Hepatocyte (in vitro differentiated cells): ENCODE data around the gene GJC2. TPM values are rescaled to one million over a fixed set of nuclear protein-coding genes. Genes with fewer than 3 reads are reported as not detected.
"Not testable (repeated sequence)": the region's sequence is repeated elsewhere in the genome, so short reads cannot be mapped to it uniquely, and the experiment has no call there.

ENCODE experiments used
- DNase-seq: peaks from one replicate; pipeline ENCODE4 v3.0.0-alpha.2; 2016; ENCODE audit warnings: low spot score
- H2AFZ ChIP-seq: fragments of 200-600 bp; sonication (generic); 2 replicates; pipeline ENCODE4 v1.6.0; 2016; ENCODE audit warnings: antibody characterized with exemption, mild to moderate bottlenecking
- H3K27ac ChIP-seq: fragments of 200-600 bp; sonication (generic); 2 replicates; pipeline ENCODE4 v1.5.1; 2016; ENCODE audit warnings: mild to moderate bottlenecking
- H3K27me3 ChIP-seq: fragments of 200-600 bp; sonication (generic); 2 replicates; pipeline ENCODE4 v1.6.1; 2016
- H3K36me3 ChIP-seq: fragments of 200-600 bp; sonication (generic); replicated peaks from 2 replicates; pipeline ENCODE4 v1.5.1; 2016; ENCODE audit warnings: low read depth; ENCODE audit not compliant: insufficient read depth
- H3K4me1 ChIP-seq: fragments of 200-600 bp; sonication (generic); 2 replicates; pipeline ENCODE4 v1.5.1; 2016; ENCODE audit warnings: mild to moderate bottlenecking, moderate library complexity; ENCODE audit not compliant: insufficient read depth
- H3K4me2 ChIP-seq: fragments of 200-600 bp; sonication (generic); 2 replicates; pipeline ENCODE4 v1.6.0; 2016
- H3K4me3 ChIP-seq: fragments of 200-600 bp; sonication (generic); 2 replicates; pipeline ENCODE4 v1.5.1; 2016; ENCODE audit warnings: mild to moderate bottlenecking
- H3K79me2 ChIP-seq: fragments of 200-600 bp; sonication (generic); 2 replicates; pipeline ENCODE4 v1.6.0; 2017; ENCODE audit warnings: mild to moderate bottlenecking
- H3K9me2 ChIP-seq: fragments of 200-600 bp; sonication (generic); replicated peaks from 2 replicates; pipeline ENCODE4 v1.6.0; 2017; ENCODE audit warnings: mild to moderate bottlenecking; ENCODE audit not compliant: insufficient read depth
- H3K9me3 ChIP-seq: fragments of 200-600 bp; sonication (generic); 2 replicates; pipeline ENCODE4 v1.5.1; 2016; ENCODE audit warnings: low read depth, mild to moderate bottlenecking
- H4K20me1 ChIP-seq: fragments of 200-600 bp; sonication (generic); 2 replicates; pipeline ENCODE4 v1.6.0; 2016; ENCODE audit warnings: mild to moderate bottlenecking; ENCODE audit not compliant: insufficient read depth, poor library complexity, severe bottlenecking
- EZH2 ChIP-seq: fragments of 200-600 bp; sonication (generic); IDR thresholded peaks from 2 replicates; pipeline ENCODE4 v1.6.1; 2016; ENCODE audit warnings: antibody characterized with exemption, mild to moderate bottlenecking, borderline replicate concordance
- EZH2phosphoT487 ChIP-seq: fragments of 200-600 bp; sonication (generic); IDR thresholded peaks from one replicate; pipeline ENCODE4 v1.6.1; 2018; ENCODE audit warnings: antibody characterized with exemption, mild to moderate bottlenecking, low read depth, moderate library complexity; ENCODE audit not compliant: unreplicated experiment, severe bottlenecking
- WGBS: methylation state at CpG from one replicate; pipeline ENCODE4 v1.1.6; 2016; ENCODE audit warnings: low lambda C conversion rate; ENCODE audit errors: missing lambda C conversion rate; 5-methylcytosine and 5-hydroxymethylcytosine counted together
- polyA plus RNA-seq: library from polyadenylated mRNA; unstranded; fragments of >200 nt; fragmentation: Nextera tagmentation; extraction: Ambion mirVana; gene quantifications from 2 replicates; pipeline ENCODE4 v1.2.1, GENCODE V29; 2016
- total RNA-seq: library from RNA; depleted of rRNA; stranded (reverse); fragments of >200 nt; gene quantifications from 2 replicates; pipeline ENCODE4 v1.2.3, GENCODE V29; 2014
- TF ChIP-seq, protein P1 (sequence below): fragments of 200-600 bp; sonication (generic); IDR thresholded peaks from 2 replicates; pipeline ENCODE4 v1.5.1; 2016; ENCODE audit warnings: antibody characterized with exemption, mild to moderate bottlenecking; ENCODE audit not compliant: poor library complexity

Gene GJC2
- total and polyA plus RNA-seq, 2 experiments from 2014 or later = 0.40 to 1.6 TPM

DNA sequence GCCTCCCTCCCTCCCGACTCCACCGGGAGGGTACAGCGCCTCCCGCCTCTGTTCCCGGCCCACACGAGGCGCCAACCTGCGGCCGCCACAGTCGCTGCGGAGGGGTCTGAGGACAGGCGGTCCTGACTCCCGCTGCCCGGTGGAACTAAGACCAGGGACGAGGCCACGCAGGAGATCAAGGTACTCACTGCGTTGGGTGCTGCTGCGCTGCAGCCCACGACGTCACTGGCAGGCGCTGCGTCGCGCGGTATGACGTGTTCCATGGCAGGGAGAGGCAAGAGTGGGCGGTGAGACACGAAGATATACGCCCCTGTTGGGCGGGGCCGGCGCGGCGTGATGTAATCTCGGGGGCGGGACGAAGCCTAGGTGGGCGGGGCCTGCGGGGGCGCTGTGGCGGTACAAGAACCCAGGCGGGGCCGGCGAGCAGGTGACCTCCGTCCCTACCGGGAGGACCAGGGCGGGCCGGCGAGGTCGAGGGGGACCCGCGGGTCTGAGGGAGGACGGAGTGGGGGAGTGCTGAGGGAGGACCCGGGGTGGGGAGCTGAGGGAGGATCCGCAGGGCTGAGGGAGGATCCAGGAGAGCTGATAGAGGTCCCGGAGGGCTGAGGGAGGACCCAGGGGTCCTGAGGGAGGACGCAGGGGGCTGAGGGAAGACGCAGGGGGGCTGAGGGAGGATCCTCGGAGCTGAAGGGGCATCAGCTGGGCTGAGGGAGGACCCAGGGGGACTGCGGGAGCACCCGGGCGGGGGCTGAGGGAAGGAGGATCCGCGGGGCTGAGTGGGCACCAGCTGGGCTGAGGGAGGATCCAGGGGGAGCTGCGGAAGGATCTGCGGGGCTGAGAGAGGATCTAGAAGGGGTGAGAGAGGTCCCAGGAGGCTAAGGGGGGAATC is 40.4 kb upstream of the GJC2 start, which contains the start of gene MRPL55:
Gene MRPL55 (minus strand): TSS at position 227 of the 889 bp plus-strand sequence. CDS start 1,039 bp downstream, outside the sequence.
- H2AFZ ChIP-seq = peak within 1 kb of the TSS; percentile 78
- no peaks in the 10 kb centered on the region for H3K9me2 ChIP-seq
- TF ChIP-seq, protein P1, sequence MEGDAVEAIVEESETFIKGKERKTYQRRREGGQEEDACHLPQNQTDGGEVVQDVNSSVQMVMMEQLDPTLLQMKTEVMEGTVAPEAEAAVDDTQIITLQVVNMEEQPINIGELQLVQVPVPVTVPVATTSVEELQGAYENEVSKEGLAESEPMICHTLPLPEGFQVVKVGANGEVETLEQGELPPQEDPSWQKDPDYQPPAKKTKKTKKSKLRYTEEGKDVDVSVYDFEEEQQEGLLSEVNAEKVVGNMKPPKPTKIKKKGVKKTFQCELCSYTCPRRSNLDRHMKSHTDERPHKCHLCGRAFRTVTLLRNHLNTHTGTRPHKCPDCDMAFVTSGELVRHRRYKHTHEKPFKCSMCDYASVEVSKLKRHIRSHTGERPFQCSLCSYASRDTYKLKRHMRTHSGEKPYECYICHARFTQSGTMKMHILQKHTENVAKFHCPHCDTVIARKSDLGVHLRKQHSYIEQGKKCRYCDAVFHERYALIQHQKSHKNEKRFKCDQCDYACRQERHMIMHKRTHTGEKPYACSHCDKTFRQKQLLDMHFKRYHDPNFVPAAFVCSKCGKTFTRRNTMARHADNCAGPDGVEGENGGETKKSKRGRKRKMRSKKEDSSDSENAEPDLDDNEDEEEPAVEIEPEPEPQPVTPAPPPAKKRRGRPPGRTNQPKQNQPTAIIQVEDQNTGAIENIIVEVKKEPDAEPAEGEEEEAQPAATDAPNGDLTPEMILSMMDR = no peak
- TF ChIP-seq EZH2phosphoT487 (no peak), EZH2 (no peak)
- no peaks in the 10 kb centered on the region for H3K27me3 ChIP-seq
- no peaks in the 10 kb centered on the region for H3K9me3 ChIP-seq
- H3K4me2 ChIP-seq = peak within 1 kb of the TSS; percentile 93
- under 1% methylated on average over 46 of the region's 66 CpGs for WGBS
- H3K36me3 ChIP-seq = no peaks in the 10 kb centered on the region
- no peaks in the 10 kb centered on the region for H4K20me1 ChIP-seq
- H3K4me3 ChIP-seq = peak within 1 kb of the TSS; percentile 96
- H3K79me2 ChIP-seq = peaks cover 13% of the 10 kb centered on the region
- peak; percentile 99 for DNase-seq
- peak within 1 kb of the TSS; percentile 94 for H3K27ac ChIP-seq
- peaks cover 12% of the 10 kb centered on the region for H3K4me1 ChIP-seq

DNA sequence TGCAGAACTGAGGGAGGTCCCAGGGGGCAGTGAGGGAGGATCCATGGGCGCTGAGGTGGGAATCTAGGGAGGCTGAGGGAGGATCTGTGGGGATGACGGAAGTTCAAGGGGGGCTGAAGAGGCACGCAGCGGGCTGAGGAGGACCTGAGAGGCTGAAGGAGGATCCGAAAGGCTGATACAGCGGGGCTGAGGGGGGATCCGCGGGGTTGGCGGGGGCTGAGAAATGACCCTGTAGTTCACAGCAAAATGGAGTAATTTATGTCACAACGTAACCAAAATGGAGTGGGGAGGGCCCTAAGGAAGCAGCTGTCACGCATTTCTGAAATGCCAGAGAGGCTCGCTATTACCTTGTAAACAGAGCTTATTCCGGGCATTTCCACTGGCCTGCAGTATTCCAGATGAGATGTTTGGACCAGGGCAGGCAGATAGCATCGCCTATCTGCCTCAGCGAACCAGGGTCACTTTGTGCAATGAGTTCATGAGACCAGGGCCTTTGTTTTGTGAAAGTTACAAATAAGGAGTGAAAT is 39.7 kb upstream of the GJC2 start:
- peak; percentile 71 for DNase-seq

DNA sequence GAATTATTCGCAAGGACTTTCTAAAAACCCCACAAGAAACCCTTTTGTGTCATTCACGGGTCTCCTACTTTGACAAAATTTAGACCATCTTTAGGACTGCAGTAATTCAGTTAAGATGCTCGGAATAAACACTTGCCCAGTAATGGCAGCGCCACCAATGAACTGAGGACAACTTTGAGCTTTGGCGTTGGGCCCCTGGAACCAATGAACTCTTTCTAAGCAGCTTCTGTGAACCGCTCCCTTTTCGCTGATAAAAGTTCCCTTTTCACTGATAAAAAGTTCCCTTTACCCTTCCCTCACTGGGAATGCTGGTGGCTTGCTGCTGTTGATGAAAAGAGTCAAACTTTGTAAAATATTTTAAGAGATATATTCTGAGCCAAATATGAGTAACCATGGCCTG is 39.2 kb upstream of the GJC2 start:
- no peak overlapping the region for H3K4me3 ChIP-seq
- H4K20me1 ChIP-seq = no peaks in the 10 kb centered on the region
- 78% methylated on average over 7 of the region's 7 CpGs for WGBS
- H3K9me3 ChIP-seq = no peaks in the 10 kb centered on the region
- H3K36me3 ChIP-seq = no peaks in the 10 kb centered on the region
- H3K4me1 ChIP-seq = peaks cover 12% of the 10 kb centered on the region
- DNase-seq = no peak
- H3K4me2 ChIP-seq = peak overlapping the region; percentile 80
- no peaks in the 10 kb centered on the region for H3K9me2 ChIP-seq
- peaks cover 13% of the 10 kb centered on the region for H3K79me2 ChIP-seq
- TF ChIP-seq EZH2phosphoT487 = no peak
- H3K27ac ChIP-seq = peak overlapping the region; percentile 93
- H2AFZ ChIP-seq = peak overlapping the region; percentile 55
- no peaks in the 10 kb centered on the region for H3K27me3 ChIP-seq

More for the DNA sequence above, 39.7 kb upstream of the GJC2 start:
- H2AFZ ChIP-seq = peak overlapping the region; percentile 55
- H4K20me1 ChIP-seq = no peaks in the 10 kb centered on the region
- H3K9me2 ChIP-seq = no peaks in the 10 kb centered on the region
- peaks cover 13% of the 10 kb centered on the region for H3K79me2 ChIP-seq
- TF ChIP-seq, protein P1 = no peak
- no peak for TF ChIP-seq EZH2phosphoT487
- 25% methylated on average over 13 of the region's 15 CpGs for WGBS
- peaks cover 12% of the 10 kb centered on the region for H3K4me1 ChIP-seq
- H3K36me3 ChIP-seq = no peaks in the 10 kb centered on the region
- peak overlapping the region; percentile 80 for H3K4me2 ChIP-seq
- no peaks in the 10 kb centered on the region for H3K27me3 ChIP-seq
- no peaks in the 10 kb centered on the region for H3K9me3 ChIP-seq
- H3K4me3 ChIP-seq = peak overlapping the region; percentile 63
- peak overlapping the region; percentile 93 for H3K27ac ChIP-seq

DNA sequence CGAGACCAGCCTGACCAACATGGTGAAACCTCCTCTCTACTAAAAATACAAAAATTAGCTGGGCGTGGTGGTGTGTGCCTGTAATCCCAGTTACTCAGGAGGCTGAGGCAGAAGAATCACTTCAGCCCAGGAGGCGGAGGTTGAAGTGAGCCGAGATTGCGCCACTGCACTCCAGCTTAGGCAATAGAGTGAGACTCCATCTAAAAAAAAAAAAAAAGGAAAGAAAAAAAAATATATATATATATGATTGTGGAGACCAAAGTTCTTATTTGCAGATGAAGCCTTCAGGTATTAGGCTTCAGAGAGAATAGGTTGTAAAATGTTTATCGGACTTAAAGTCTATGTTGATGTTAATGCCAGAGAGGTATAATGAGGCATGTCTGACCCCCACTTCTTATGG is 38.4 kb upstream of the GJC2 start:
- 84% methylated on average over 6 of the region's 6 CpGs for WGBS

More for the DNA sequence above, 38.4 kb upstream of the GJC2 start:
- not testable (repeated sequence) for H3K4me3 ChIP-seq, H4K20me1 ChIP-seq, H2AFZ ChIP-seq, H3K9me2 ChIP-seq, DNase-seq, H3K36me3 ChIP-seq, H3K9me3 ChIP-seq, H3K27me3 ChIP-seq, H3K4me2 ChIP-seq
- Histone ChIP-seq H3K79me2 (peaks cover 13% of the 10 kb centered on the region), H3K27ac (peak overlapping the region; percentile 93), H3K4me1 (peaks cover 12% of the 10 kb centered on the region)
